Measurements from ENCODE around the gene NECTIN1. TPM values are rescaled to one million over a fixed set of nuclear protein-coding genes. Genes with fewer than 3 reads are reported as not detected.
"Not testable (repeated sequence)": the region's sequence is repeated elsewhere in the genome, so short reads cannot be mapped to it uniquely, and the experiment has no call there.

Gene NECTIN1
- total RNA-seq, 1 experiment from 2014 or later, result 23.8 TPM

GRCh38 chr11:119599864-119600541 is 129.0 kb downstream of the NECTIN1 start:
- ChIA-PET POLR2A (no interaction called here), CTCF (no interaction called here), RAD21 (ENCODE audit: low non-redundant PET in 1 of 2, low total read pairs in 2 of 2, uncharacterized antibody in 2 of 2, unreplicated experiment in 2 of 2) (no interaction called here)
- no TSS peak for BruUV-seq (replicated peaks)
- TF ChIP-seq ATF3 (IDR thresholded peaks at IDR 0.05) (no peak), CBX3 (IDR thresholded peaks at IDR 0.05; ENCODE audit: low read depth) (no peak), REST (IDR thresholded peaks at IDR 0.05; ENCODE audit: low read depth) (no peak), FOSL1 (IDR thresholded peaks at IDR 0.05; ENCODE audit: low read depth) (no peak), SIN3A (IDR thresholded peaks at IDR 0.05; ENCODE audit: low read depth) (no peak), ZBTB33 (IDR thresholded peaks at IDR 0.05; ENCODE audit: extremely low read depth, insufficient replicate concordance, low read length) (no peak), RAD21 (IDR thresholded peaks at IDR 0.05; ENCODE audit: low read depth) (no peak), JUND (IDR thresholded peaks at IDR 0.05) (no peak), POLR2AphosphoS5 (IDR thresholded peaks at IDR 0.05; ENCODE audit: low read depth, low read length) (no peak)
- no peak overlapping the region for H3K4me3 ChIP-seq (replicated peaks in 1 of 2; ENCODE audit: low read depth in 1 of 2, low read length in 2 of 2)
- no peak for ATAC-seq
- H4K20me1 ChIP-seq (ENCODE audit: insufficient read depth), result no peaks in the 10 kb centered on the region
- no peak overlapping the region for H3K4me2 ChIP-seq (ENCODE audit: low read length)
- no peak overlapping the region for H3K27ac ChIP-seq (ENCODE audit: low read depth, low read length)
- no peaks in the 10 kb centered on the region for H3K79me2 ChIP-seq (ENCODE audit: insufficient read depth, low read length)
- H2AFZ ChIP-seq (ENCODE audit: low read depth, low read length, poor library complexity, severe bottlenecking), result no peak overlapping the region
- intact Hi-C loops (cut with micrococcal nuclease), result no loop called here
- no peaks in the 10 kb centered on the region for H3K9me2 ChIP-seq (ENCODE audit: insufficient read depth)
- H3K36me3 ChIP-seq (ENCODE audit: control insufficient read depth in 1 of 2, insufficient read depth in 2 of 2, low read length in 2 of 2), result no peaks in the 10 kb centered on the region
- no peaks in the 10 kb centered on the region for H3K27me3 ChIP-seq (ENCODE audit: insufficient read depth, low read length)
- no peak overlapping the region for H3K9ac ChIP-seq (ENCODE audit: low read length)
- no peak for DNase-seq (ENCODE audit: low read depth, low spot score)
- peaks cover 0 to 10% of the 10 kb centered on the region in 2 experiments; a peak in 2 of 4 replicates for H3K4me1 ChIP-seq (ENCODE audit: control insufficient read depth in 1 of 2, insufficient read depth in 2 of 2, low read length in 2 of 2)
- no peaks in the 10 kb centered on the region for H3K9me3 ChIP-seq (ENCODE audit: control insufficient read depth in 1 of 2, insufficient read depth in 1 of 2, low read depth in 1 of 2, low read length in 2 of 2)

GRCh38 chr11:119595941-119596340 is 133.1 kb downstream of the NECTIN1 start:
- CTCF ChIA-PET; H3K27me3 ChIP-seq (ENCODE audit: insufficient read depth, low read length); H4K20me1 ChIP-seq (ENCODE audit: insufficient read depth); H3K36me3 ChIP-seq (ENCODE audit: control insufficient read depth in 1 of 2, insufficient read depth in 2 of 2, low read length in 2 of 2); POLR2A ChIA-PET; ATAC-seq; H3K79me2 ChIP-seq (ENCODE audit: insufficient read depth, low read length); H3K9me2 ChIP-seq (ENCODE audit: insufficient read depth); intact Hi-C loops (cut with micrococcal nuclease); H3K4me2 ChIP-seq (ENCODE audit: low read length); H3K9ac ChIP-seq (ENCODE audit: low read length); RAD21 ChIA-PET (ENCODE audit: low non-redundant PET in 1 of 2, low total read pairs in 2 of 2, uncharacterized antibody in 2 of 2, unreplicated experiment in 2 of 2); DNase-seq (ENCODE audit: low read depth, low spot score); H3K27ac ChIP-seq (ENCODE audit: low read depth, low read length); BruUV-seq (replicated peaks); H3K4me3 ChIP-seq (replicated peaks in 1 of 2; ENCODE audit: low read depth in 1 of 2, low read length in 2 of 2); H3K9me3 ChIP-seq (ENCODE audit: control insufficient read depth in 1 of 2, insufficient read depth in 1 of 2, low read depth in 1 of 2, low read length in 2 of 2); H2AFZ ChIP-seq (ENCODE audit: low read depth, low read length, poor library complexity, severe bottlenecking): not testable (repeated sequence)
- H3K4me1 ChIP-seq (ENCODE audit: control insufficient read depth in 1 of 2, insufficient read depth in 2 of 2, low read length in 2 of 2), result peaks cover 0 to 20% of the 10 kb centered on the region in 2 experiments; a peak in 2 of 4 replicates

Measured in HCT116 (cell line).